CD4-positive, alpha-beta T cell treated with Interleukin-15 for 4 hours (primary cell): ENCODE results near the gene TNNT2.

Source experiments
- DNase-seq: peaks from one replicate; pipeline ENCODE4 v3.0.0-alpha.2; 2020; ENCODE audit warnings: low spot score

Gene TNNT2

GRCh38 chr1:201332616-201333335, 44.7 kb downstream of the TNNT2 start:
- no peak for DNase-seq

- no peak for DNase-seq
These were observed 45.5 kb downstream of the TNNT2 start for GRCh38 chr1:201332021-201332420.

- no peak for DNase-seq
These were observed 46.3 kb downstream of the TNNT2 start for GRCh38 chr1:201331166-201331565.

- no peak for DNase-seq
These were observed 46.9 kb downstream of the TNNT2 start for GRCh38 chr1:201330541-201330940.

GRCh38 chr1:201329801-201330200, 47.7 kb downstream of the TNNT2 start:
- no peak for DNase-seq

- no peak for DNase-seq
These were observed 48.2 kb downstream of the TNNT2 start for GRCh38 chr1:201329286-201329685.

GRCh38 chr1:201328576-201328975, 48.9 kb downstream of the TNNT2 start:
- no peak for DNase-seq

GRCh38 chr1:201327687-201328240, 49.7 kb downstream of the TNNT2 start:
- no peak for DNase-seq

GRCh38 chr1:201326710-201327109, 50.8 kb downstream of the TNNT2 start:
- DNase-seq: no peak

- DNase-seq: no peak
These were observed 51.8 kb downstream of the TNNT2 start for GRCh38 chr1:201325678-201326060.

GRCh38 chr1:201324821-201325677, 52.4 kb downstream of the TNNT2 start:
- no peak for DNase-seq

GRCh38 chr1:201324306-201324705, 53.2 kb downstream of the TNNT2 start:
- no peak for DNase-seq

- no peak for DNase-seq
These were observed 54.6 kb downstream of the TNNT2 start for GRCh38 chr1:201322653-201323510.

GRCh38 chr1:201321826-201322390, 55.6 kb downstream of the TNNT2 start:
- no peak for DNase-seq

GRCh38 chr1:201320168-201320788, 57.2 kb downstream of the TNNT2 start:
- no peak for DNase-seq

- no peak for DNase-seq
These were observed 57.8 kb downstream of the TNNT2 start for GRCh38 chr1:201319631-201320030.

- DNase-seq: no peak
These were observed 58.8 kb downstream of the TNNT2 start for GRCh38 chr1:201318504-201319340.

GRCh38 chr1:201317551-201317950, 59.9 kb downstream of the TNNT2 start:
- DNase-seq: no peak

GRCh38 chr1:201316556-201316955, 60.9 kb downstream of the TNNT2 start:
- no peak for DNase-seq

GRCh38 chr1:201313086-201313485, 64.4 kb downstream of the TNNT2 start:
- DNase-seq: no peak
